EH (cell line): ENCODE measurements around the gene EVPL.

Experiments used
- DNase-seq: peaks from one replicate; pipeline ENCODE4 v3.0.0-alpha.2; 2015; ENCODE audit warnings: low read depth

Gene EVPL

DNA sequence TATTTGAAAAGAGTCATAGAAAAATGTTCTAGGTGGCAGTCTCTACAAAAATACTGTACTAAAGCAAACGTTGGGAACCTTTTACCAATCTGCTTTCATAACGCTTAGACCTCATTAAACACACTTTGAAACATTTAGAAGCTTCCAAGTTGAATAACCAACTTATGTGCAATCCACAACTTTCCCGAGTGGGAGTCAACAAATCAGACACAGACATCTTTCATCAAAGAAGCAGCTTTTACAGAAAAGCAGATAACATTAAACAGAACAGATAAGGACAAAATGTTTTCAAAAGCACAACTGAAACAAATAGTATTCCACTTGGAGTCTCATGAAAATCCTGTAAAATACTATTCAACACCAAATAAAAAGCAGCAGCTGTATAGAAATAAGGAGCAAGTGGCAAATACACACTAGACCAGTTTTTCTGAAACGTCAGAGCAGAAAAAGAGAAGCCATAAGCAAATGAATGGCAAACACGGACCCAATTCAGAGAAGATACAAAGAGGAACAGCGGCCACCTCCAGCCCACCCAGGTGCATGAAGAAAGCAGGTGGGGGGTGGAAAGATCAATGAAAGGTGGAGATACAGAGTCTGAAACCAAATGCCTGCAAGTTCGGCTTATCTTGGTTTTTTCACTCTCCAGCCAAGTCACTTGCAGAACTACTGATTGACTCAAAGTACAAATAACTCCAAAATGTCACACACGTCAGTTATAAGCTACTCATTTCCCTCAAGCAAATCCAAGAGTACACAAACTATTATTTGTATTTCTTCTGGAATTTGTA lies 67.9 kb downstream of the EVPL start:
- DNase-seq: no peak
